Stimulated activated naive CD8-positive, alpha-beta T cell treated with anti-CD3 and anti-CD28 coated beads, Interleukin-15, amount 100 ng/mL, for 72 hours (primary cell): ENCODE measurements around the gene KCNIP3.
"Not testable (repeated sequence)": the region's sequence is repeated elsewhere in the genome, so short reads cannot be mapped to it uniquely, and the experiment has no call there.

Source experiments
- ATAC-seq: fragments of 150-1000 bp; cut with Tn5 transposase; 2 replicates; pipeline ENCODE4 v1.10.0; 2021; ENCODE audit warnings: mild to moderate bottlenecking, moderate library complexity
- DNase-seq, 2 donors: peaks; one replicate each; pipeline ENCODE4 v3.0.0; 2021 to 2022
- H3K27ac Mint-ChIP-seq, 2 donors: one replicate each; pipeline ENCODE4 v1.8.0; 2022; ENCODE audit warnings: mild to moderate bottlenecking in 2 of 2, mixed read lengths in 2 of 2, moderate library complexity in 2 of 2
- H3K27me3 Mint-ChIP-seq: one replicate; pipeline ENCODE4 v1.8.0; 2022; ENCODE audit warnings: mixed read lengths
- H3K4me1 Mint-ChIP-seq: one replicate; pipeline ENCODE4 v1.8.0; 2022; ENCODE audit warnings: mild to moderate bottlenecking, mixed read lengths
- H3K4me3 Mint-ChIP-seq, 2 donors: one replicate each; pipeline ENCODE4 v1.8.0; 2022; ENCODE audit warnings: mild to moderate bottlenecking in 2 of 2, mixed read lengths in 2 of 2, moderate library complexity in 1 of 2
- H3K9me3 Mint-ChIP-seq, 2 donors: one replicate each; pipeline ENCODE4 v1.8.0; 2022; ENCODE audit warnings: mixed read lengths in 2 of 2

KCNIP3 gene

DNA sequence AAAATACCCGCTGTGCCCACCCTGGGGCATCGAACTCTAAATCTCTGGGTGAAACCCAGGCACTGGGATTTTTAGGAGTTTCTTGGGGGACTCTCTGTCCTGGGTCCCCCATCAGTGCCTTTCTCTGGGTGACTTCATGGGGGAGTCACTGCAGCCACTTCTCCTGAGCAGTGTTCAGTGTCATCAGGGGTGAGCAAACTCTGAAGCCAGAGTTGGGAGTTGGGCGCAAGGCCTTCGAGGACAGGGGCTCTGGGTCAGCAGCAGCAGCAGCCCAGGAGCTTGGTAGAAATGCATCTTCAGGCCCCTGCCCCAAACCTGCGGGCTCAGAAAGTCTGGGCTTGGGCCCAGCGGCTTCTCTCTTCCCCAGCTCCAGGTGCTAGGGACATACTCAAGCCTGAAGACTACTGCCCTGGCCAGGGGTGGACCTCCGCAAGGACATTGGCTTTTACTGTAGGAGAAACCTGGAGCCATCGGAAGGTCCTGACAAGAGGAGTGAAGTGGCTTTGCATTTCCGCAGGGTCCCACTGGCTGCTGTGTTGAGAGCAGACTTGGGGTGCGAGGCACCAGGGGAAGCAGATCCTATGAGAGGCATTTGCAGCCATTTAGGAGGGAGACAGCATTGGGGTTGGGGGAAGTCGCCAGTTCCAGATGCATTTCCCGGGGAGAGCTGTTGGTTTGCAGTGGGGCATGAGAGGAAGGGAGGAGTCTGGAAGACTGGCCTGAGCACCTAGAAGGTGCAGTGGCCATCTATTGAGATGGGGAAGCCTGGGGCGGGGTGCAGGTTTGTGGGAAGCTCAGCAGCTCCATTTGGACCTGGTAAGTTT, 53.8 kb downstream of the KCNIP3 start:
- DNase-seq, result no peak
- no peaks in the 10 kb centered on the region for H3K9me3 Mint-ChIP-seq
- no peak overlapping the region for H3K27ac Mint-ChIP-seq
- no peak overlapping the region for H3K4me3 Mint-ChIP-seq
- H3K4me1 Mint-ChIP-seq, result no peaks in the 10 kb centered on the region
- ATAC-seq, result no peak
- H3K27me3 Mint-ChIP-seq, result peaks cover 28% of the 10 kb centered on the region

DNA sequence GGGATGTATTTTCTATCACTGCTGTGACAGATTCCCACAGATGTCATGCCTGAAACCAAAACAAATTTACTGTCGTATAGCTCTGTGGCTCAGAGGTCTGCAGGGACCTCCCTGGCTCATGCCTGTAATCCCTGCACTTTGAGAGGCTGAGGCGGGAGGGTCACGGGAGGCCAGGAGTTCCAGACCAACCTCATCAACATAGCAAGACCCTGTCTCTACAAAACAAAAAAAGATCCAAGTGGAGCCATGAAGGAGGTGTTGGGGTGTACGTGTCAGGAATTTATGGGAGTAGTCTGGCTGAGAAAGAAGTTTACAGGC, 54.4 kb downstream of the KCNIP3 start:
- H3K4me1 Mint-ChIP-seq, result no peaks in the 10 kb centered on the region
- ATAC-seq (no peak), DNase-seq (no peak)
- H3K27ac Mint-ChIP-seq, result peak overlapping the region in 1 of 2 donors; percentile 6
- H3K4me3 Mint-ChIP-seq, result no peak overlapping the region
- no peaks in the 10 kb centered on the region for H3K9me3 Mint-ChIP-seq
- peaks cover 27% of the 10 kb centered on the region for H3K27me3 Mint-ChIP-seq

DNA sequence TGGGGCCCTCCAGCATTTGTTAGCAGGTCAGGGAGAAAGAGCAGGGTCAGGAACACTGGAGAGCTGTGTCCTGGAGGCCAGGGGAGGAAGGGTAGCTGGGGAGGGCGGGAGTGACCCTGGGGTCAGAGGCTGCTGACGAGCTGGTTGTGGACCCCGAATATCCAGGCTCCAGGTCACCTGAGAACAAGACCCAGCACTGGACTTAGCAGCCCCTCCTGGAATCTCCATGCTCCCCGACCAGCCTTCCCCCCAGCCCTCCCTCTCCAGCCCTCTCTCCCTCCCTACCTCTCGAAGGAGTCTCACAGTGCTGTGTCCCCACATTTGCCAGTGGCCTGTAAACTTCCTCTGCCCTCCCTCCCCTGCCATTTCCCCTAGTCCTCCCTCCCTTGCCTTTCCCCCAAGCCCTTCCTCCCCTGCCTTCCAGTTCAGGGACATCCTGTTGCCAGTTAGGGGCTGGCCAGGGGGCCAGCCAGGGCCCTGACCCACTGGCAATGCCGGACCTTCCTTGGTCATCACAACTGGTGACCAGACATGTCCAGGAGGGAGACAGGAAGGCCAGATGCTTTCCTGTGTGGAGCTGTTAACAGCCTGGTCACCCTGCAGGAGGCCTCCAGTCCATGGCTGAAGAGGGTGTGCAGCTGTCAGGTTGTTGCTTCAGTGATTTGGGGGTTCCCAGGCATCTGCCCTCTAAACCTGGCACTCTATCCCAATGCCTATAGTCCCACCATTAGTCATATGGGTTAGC, 55.3 kb downstream of the KCNIP3 start:
- H3K4me3 Mint-ChIP-seq, result no peak overlapping the region

DNA sequence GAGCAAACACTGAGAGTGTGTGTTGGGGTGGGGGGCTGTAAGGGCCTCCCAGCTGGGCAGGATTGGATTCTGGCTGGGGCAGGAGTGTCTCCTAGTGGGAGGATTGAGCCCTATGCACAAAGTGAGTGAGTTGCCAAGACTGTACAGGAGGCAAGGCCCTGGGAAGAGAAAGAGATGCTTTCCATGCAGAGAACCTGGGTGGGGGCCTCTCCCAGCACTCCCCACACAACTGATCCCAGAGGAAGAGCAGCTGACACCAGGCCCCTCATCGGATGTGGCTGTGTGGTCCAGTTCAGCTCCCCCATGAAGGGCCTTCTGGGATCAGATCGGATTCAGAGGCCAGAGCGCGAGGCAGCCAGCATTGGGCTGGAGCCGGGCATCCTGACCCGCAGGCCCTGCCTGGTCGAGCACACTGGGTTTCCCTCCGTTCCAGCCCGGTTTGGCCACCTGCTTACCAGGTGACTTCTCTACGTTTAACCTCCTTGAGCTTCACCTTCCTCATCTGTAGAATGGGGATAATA, 56.0 kb downstream of the KCNIP3 start:
- Mint-ChIP-seq H3K4me1 (no peaks in the 10 kb centered on the region), H3K27me3 (peaks cover 15% of the 10 kb centered on the region), H3K27ac (no peak overlapping the region), H3K9me3 (no peaks in the 10 kb centered on the region), H3K4me3 (no peak overlapping the region)
- DNase-seq, result no peak
- no peak for ATAC-seq

More for the DNA sequence above, 55.3 kb downstream of the KCNIP3 start:
- DNase-seq (no peak), ATAC-seq (no peak)
- Mint-ChIP-seq H3K9me3 (no peaks in the 10 kb centered on the region), H3K27me3 (peaks cover 21% of the 10 kb centered on the region), H3K27ac (peak overlapping the region in 1 of 2 donors; percentile 77), H3K4me1 (no peaks in the 10 kb centered on the region)

DNA sequence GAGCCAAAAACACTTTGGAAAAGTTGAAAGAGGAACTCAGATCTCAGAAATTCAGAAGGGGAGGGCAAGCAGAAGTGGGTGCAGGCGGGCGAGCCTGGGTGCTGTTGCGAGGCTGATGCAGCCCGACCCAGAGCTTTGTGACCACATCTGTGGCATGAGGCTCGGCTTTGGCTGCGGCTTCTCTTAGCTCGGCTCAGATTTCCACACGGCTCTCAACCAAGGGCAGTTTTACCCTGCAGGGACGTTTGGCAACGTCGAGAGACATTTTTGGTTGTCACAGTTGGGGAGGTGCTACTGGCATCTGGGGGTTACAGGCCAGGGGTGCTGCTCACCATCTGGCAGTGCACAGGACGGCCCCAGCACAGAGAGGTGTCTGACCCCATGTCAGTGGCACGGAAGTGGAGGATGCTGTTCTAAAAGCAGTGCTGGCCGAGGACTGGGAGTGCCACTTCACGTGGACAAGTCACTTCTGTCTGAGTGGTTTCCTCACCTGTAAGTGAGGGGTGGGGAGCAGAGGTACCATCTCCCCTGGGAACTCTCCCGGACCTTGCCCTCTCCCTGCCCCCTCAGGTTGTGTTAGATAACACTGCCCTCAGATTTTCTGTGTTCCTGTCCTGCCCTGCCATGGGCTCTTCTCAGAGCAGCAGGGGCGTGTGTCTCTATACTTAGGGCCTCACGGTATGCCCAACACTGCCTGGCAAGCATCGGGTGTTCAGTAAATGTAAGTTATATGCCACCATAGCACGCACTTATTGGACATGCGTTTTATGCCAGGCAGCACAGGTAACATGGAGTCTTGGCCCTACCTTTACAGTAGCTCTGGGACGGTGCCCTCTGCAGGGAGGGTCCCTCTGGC, 56.7 kb downstream of the KCNIP3 start:
- no peak for DNase-seq
- Mint-ChIP-seq H3K4me1 (no peaks in the 10 kb centered on the region), H3K27ac (no peak overlapping the region), H3K9me3 (no peaks in the 10 kb centered on the region), H3K27me3 (peaks cover 9% of the 10 kb centered on the region), H3K4me3 (no peak overlapping the region)
- no peak for ATAC-seq

DNA sequence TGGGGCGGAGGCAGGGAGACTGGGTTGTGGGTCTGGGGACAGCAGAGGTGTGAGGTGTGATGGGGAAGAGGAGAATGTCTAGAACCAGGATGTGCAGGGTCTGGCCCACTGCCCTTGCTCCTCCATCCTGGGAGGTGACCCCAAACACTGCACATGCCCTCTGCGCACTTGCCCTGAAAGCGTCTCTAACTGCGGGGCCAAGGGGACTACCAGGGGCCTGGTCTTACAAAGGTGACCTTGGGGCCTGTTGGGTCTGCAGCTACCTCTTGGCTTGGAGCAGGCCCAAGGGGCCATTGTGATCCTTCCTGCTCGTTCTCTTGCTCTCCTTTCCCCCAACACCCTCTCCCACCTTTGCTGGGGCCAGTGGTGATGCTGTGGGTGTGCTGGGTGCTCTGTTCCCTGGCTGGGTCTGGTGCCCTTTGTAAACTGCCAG, 57.3 kb downstream of the KCNIP3 start:
- Mint-ChIP-seq H3K4me1 (no peaks in the 10 kb centered on the region), H3K4me3 (no peak overlapping the region), H3K27ac (no peak overlapping the region), H3K9me3 (no peaks in the 10 kb centered on the region), H3K27me3 (peaks cover 2% of the 10 kb centered on the region)
- no peak for DNase-seq
- peak; percentile 5 for ATAC-seq

DNA sequence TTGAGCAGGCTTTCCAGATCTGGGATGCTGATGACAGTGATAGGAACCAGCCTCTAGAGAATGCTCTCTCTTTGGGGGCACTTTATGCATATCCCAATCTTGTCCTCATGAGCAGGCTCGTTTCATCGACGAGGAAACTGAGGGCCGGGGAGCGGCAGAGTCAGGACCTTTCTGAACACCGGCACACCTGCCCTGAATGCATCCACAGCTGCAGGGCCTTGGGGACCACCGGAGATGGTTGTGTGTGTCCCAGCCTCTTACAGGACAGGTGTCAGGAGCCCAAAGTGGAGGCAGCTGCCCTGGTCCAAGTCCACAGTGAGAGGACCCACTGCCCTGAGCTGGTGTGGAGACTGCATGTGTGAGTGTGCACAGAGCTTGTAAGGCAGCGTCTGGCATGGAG, 57.8 kb downstream of the KCNIP3 start:
- H3K27ac Mint-ChIP-seq, result no peak overlapping the region
- ATAC-seq (no peak), DNase-seq (no peak)

DNA sequence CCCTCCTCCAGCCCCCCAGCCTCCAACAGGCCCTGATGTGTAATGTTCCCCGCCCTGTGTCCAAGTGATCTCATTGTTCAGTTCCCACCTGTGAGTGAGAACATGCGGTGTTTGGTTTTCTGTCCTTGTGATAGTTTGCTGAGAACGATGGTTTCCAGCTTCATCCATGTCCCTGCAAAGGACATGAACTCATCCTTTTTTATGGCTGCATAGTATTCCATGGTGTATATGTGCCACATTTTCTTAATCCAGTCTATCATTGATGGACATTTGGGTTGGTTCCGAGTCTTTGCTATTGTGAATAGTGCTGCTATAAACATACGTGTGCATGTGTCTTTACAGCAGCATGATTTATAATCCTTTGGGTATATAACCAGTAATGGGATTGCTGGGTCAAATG, 58.3 kb downstream of the KCNIP3 start:
- H3K27me3 Mint-ChIP-seq, H3K4me3 Mint-ChIP-seq, H3K9me3 Mint-ChIP-seq, ATAC-seq, DNase-seq, H3K4me1 Mint-ChIP-seq, H3K27ac Mint-ChIP-seq: not testable (repeated sequence)

More for the DNA sequence above, 57.8 kb downstream of the KCNIP3 start:
- H3K27me3 Mint-ChIP-seq, result no peaks in the 10 kb centered on the region
- no peaks in the 10 kb centered on the region for H3K4me1 Mint-ChIP-seq
- H3K9me3 Mint-ChIP-seq, result no peaks in the 10 kb centered on the region
- H3K4me3 Mint-ChIP-seq, result no peak overlapping the region

DNA sequence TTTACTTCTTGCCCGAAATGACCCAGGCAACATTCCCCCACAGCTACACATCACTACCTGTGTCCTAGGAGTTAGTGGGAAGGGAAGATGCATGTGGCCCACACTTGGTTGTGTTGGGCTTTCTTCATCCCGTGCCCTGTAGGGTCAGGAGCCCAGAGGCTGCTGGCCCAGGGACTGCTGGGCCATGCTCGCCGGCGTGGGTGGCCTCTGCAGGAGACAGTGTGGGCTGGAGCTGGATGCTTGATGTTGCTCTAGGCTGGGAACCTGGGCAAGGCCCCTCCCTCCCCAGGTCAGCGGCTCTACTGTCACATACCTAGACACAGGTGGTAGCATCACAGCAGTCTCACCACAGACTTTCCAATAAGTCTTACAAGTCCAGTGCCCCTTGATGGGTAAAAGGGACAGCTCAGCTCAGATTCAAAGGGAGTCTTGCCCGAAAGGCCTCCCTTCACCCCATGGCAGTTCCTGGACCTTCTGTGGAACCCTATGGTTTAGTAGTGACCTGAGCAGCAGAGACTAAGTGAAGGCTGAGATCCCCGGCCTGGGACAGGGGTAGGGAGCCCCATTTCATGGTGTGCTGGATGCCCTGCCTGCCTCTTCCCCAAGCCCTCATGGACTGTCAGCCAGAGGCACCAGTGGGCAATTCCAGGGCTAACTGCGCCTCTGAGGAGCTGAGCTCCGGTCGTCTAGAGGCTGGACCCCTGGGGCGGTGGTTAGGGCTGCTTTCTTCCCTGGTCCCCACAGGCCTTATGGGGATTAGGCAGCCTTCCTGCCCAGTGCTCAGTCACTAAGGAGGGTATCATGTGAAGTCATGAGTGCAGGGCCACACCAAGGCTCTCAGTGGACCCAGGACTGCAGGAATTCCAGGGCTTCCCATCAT, 59.9 kb downstream of the KCNIP3 start:
- no peak overlapping the region for H3K4me3 Mint-ChIP-seq
- H3K9me3 Mint-ChIP-seq, result no peaks in the 10 kb centered on the region
- no peaks in the 10 kb centered on the region for H3K4me1 Mint-ChIP-seq
- H3K27me3 Mint-ChIP-seq, result no peaks in the 10 kb centered on the region
- H3K27ac Mint-ChIP-seq, result no peak overlapping the region
- ATAC-seq (no peak), DNase-seq (no peak)

DNA sequence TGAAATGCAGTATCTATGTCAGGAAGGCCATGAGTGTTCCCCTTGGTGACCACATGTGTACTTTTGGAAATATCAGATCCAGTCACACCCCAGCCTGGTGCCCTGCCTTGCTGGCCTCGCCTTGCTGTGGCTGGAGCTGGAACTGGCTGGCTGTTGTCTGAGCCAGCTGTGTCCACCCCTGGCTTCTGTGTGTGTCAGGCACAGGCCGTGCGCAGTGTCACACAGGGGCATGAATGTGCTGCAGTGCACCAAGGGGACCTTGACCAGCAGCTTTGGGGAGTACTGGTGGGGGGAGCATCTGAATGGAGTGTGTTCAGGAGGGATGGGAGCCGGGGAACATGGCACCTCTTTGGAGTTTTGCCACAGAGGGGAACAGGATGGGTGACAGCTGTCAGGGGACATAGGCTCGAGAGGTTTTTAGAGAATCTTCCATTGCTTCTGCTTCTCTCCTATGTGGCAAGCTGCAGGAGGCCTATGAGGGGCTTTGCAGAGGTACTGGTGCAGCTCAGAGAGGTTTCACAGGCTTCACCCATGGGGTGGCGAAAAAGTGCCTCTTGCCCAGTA, 60.7 kb downstream of the KCNIP3 start:
- DNase-seq (no peak), ATAC-seq (no peak)
- Mint-ChIP-seq H3K27me3 (no peaks in the 10 kb centered on the region), H3K4me3 (no peak overlapping the region), H3K27ac (no peak overlapping the region), H3K9me3 (no peaks in the 10 kb centered on the region), H3K4me1 (no peaks in the 10 kb centered on the region)

DNA sequence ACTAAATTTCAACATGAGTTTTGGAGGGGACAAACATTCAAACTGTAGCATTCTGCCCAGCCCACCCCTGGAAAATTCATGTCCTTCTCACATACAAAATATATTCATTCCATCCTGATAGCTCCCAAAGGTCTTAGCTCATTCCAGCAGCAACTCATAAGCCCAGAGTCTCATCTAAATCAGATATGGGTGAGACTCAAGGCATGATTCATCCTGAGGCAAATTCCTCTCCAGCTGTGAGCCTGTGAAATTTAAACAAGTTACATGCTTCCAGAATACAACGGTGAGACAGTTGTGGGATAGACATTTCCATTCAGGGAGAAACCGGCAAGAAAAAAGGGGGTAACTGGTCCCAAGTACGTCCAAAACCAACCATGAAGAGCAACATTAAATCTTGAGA, 61.9 kb downstream of the KCNIP3 start:
- no peak overlapping the region for H3K27ac Mint-ChIP-seq
- ATAC-seq (no peak), DNase-seq (no peak)
- H3K9me3 Mint-ChIP-seq, result no peaks in the 10 kb centered on the region
- H3K4me1 Mint-ChIP-seq, result no peaks in the 10 kb centered on the region
- H3K4me3 Mint-ChIP-seq, result no peak overlapping the region
- no peaks in the 10 kb centered on the region for H3K27me3 Mint-ChIP-seq

DNA sequence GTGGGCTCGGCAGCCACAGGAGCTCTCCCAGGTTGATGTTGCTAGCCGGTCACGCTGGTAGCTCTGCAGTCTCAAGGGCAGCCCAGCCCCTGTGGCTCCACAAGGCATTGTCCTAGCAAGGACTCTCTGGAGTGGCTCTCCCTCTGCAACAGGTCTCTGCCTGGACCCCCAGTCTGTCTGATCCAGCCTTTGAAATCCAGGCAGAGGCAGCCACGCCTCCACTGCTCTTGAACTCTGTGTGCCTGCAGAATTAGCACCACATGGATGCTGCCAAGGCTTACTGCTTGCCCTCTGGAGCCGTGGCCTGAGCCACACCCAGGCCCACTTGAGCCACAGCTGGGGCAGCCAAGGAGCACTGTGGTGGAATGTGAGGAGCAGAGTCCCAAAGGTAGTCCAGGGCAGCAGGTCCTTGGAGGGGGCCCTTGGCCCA, 62.4 kb downstream of the KCNIP3 start:
- Mint-ChIP-seq H3K4me1 (no peaks in the 10 kb centered on the region), H3K4me3 (no peak overlapping the region), H3K27me3 (no peaks in the 10 kb centered on the region), H3K9me3 (no peaks in the 10 kb centered on the region), H3K27ac (no peak overlapping the region)
- ATAC-seq (no peak), DNase-seq (no peak)

DNA sequence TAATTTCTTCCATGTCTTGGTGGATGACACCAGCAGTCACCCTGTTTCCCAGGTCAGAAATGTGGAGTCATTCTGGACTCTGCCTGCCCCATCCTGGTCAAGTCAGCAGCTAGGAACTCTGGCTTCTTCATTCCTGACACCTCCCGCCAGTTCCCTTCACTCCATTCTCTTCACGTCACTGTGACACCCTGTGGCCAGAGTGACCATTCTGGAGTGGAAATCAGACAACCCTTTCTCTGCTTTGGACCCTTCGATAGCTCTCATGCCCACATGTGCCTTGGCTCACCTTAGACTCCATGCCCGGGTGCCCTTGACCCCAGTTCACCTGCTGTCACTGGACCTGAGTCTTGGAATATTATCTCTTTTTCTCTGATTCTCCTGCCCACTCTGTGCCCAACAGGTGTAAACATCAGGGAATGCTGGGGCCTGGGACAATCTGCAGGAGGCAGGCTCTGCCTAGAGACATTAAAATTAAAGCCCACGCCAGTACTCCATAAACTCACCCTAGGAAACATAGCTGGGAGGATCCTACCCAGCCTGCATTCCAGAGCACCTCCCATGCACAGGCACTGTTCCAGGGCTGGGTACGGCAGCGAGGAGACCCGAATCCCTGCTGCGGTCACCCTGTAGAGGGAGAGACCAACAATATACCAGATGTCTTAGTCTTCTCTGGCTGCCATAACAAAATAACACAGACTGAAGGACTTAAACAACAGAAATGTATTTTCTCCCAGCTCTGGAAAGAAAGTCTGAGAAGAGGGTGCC, 64.3 kb downstream of the KCNIP3 start:
- Mint-ChIP-seq H3K4me3 (no peak overlapping the region), H3K9me3 (no peaks in the 10 kb centered on the region), H3K27ac (peak overlapping the region in 1 of 2 donors; percentile 17), H3K4me1 (no peaks in the 10 kb centered on the region), H3K27me3 (no peaks in the 10 kb centered on the region)
- no peak for ATAC-seq
- DNase-seq, result no peak

DNA sequence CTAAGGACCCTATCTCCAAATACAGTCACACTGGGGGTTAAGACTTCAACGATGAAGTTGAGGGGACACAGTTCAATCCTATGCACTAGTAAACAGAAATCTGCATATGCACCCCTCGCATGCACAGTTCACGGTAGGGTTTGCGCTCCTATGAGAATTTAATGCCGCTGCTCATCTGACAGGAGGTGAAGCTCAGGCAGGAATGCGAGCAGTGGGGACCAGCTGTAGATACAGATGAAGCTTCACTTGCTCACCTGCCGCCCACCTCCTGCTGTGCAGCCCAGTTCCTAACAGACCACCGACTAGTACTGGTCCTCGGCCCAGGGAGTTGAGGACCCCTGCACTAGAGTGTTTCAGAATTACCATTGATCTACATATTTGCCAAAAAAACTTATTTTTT, 65.3 kb downstream of the KCNIP3 start:
- Mint-ChIP-seq H3K4me1 (no peaks in the 10 kb centered on the region), H3K27me3 (no peaks in the 10 kb centered on the region), H3K4me3 (no peak overlapping the region), H3K9me3 (no peaks in the 10 kb centered on the region), H3K27ac (no peak overlapping the region)
- DNase-seq (no peak), ATAC-seq (no peak)
